GM10266 (cell line): ENCODE results near the gene ZBP1.

Source experiments
- DNase-seq: peaks from one replicate; pipeline ENCODE4 v3.0.0; 2012; ENCODE audit errors: extremely low spot score
- CTCF ChIP-seq: IDR thresholded peaks from 2 replicates; pipeline ENCODE4 v1.5.1; 2012; ENCODE audit warnings: mild to moderate bottlenecking, low read depth; ENCODE audit not compliant: control insufficient read depth, insufficient read depth; ENCODE audit errors: missing control alignments

ZBP1 gene

GRCh38 chr20:57664924-57665588 is 44.8 kb upstream of the ZBP1 start:
- TF ChIP-seq CTCF, result no peak
- no peak for DNase-seq

- no peak for TF ChIP-seq CTCF
- DNase-seq, result no peak
These were observed 44.2 kb upstream of the ZBP1 start for GRCh38 chr20:57664476-57664875.

GRCh38 chr20:57663681-57664451 is 43.6 kb upstream of the ZBP1 start:
- TF ChIP-seq CTCF, result no peak

GRCh38 chr20:57663241-57663640 is 43.0 kb upstream of the ZBP1 start:
- TF ChIP-seq CTCF, result no peak

More at GRCh38 chr20:57663681-57664451, 43.6 kb upstream of the ZBP1 start:
- no peak for DNase-seq

GRCh38 chr20:57662456-57663240 is 42.4 kb upstream of the ZBP1 start:
- DNase-seq, result no peak
- TF ChIP-seq CTCF, result no peak

More at GRCh38 chr20:57663241-57663640, 43.0 kb upstream of the ZBP1 start:
- no peak for DNase-seq

- DNase-seq, result no peak
- no peak for TF ChIP-seq CTCF
These were observed 41.7 kb upstream of the ZBP1 start for GRCh38 chr20:57661746-57662455.
